Ectodermal cell (in vitro differentiated cells): ENCODE results near the gene EML2.
"Not testable (repeated sequence)": the region's sequence is repeated elsewhere in the genome, so short reads cannot be mapped to it uniquely, and the experiment has no call there.

Experiments
- H3K27ac ChIP-seq: 2 replicates; pipeline ENCODE4 v1.7.0; 2013; ENCODE audit warnings: mild to moderate bottlenecking, low read depth, low read length; ENCODE audit not compliant: insufficient read depth, poor library complexity, severe bottlenecking
- H3K27me3 ChIP-seq: 2 replicates; pipeline ENCODE4 v1.7.0; 2013; ENCODE audit warnings: mild to moderate bottlenecking, low read length; ENCODE audit not compliant: insufficient read depth, control insufficient read depth, poor library complexity, severe bottlenecking
- H3K36me3 ChIP-seq: one replicate; pipeline ENCODE4 v1.7.0; 2013; ENCODE audit warnings: low read length; ENCODE audit not compliant: control insufficient read depth, insufficient read depth
- H3K4me1 ChIP-seq: one replicate; pipeline ENCODE4 v1.7.0; 2013; ENCODE audit warnings: low read length; ENCODE audit not compliant: control insufficient read depth, insufficient read depth
- H3K4me3 ChIP-seq: 2 replicates; pipeline ENCODE4 v1.7.0; 2013; ENCODE audit warnings: low read depth, low read length, control low read depth; ENCODE audit not compliant: insufficient read depth
- H3K9me3 ChIP-seq: 2 replicates; pipeline ENCODE4 v1.7.0; 2013; ENCODE audit warnings: mild to moderate bottlenecking, low read length, moderate library complexity; ENCODE audit not compliant: control insufficient read depth
- WGBS, 2 experiments: methylation state at CpG; one replicate each; pipeline ENCODE4 v1.1.7; 2013; ENCODE audit warnings: missing lambda C conversion rate in 2 of 2; 5-methylcytosine and 5-hydroxymethylcytosine counted together

Gene EML2

GRCh38 chr19:45616704-45617017 is 22.5 kb downstream of the EML2 start:
- H3K4me1 ChIP-seq: no peaks in the 10 kb centered on the region
- H3K36me3 ChIP-seq: no peaks in the 10 kb centered on the region
- peak overlapping the region; percentile 58 for H3K27ac ChIP-seq
- no peaks in the 10 kb centered on the region for H3K27me3 ChIP-seq
- peak overlapping the region; percentile 34 for H3K4me3 ChIP-seq
- WGBS, 2 experiments: 71 to 73% methylated on average over 10 of the region's 10 CpGs
- H3K9me3 ChIP-seq: no peaks in the 10 kb centered on the region

- Histone ChIP-seq H3K4me1 (no peaks in the 10 kb centered on the region), H3K27me3 (no peaks in the 10 kb centered on the region), H3K4me3 (peak overlapping the region; percentile 34), H3K36me3 (no peaks in the 10 kb centered on the region), H3K9me3 (no peaks in the 10 kb centered on the region), H3K27ac (peak overlapping the region; percentile 75)
- 27 to 34% methylated on average over 37 of the region's 37 CpGs for WGBS, 2 experiments
Measured at GRCh38 chr19:45615795-45616703, 23.1 kb downstream of the EML2 start.

- 88 to 92% methylated on average over 9 of the region's 9 CpGs for WGBS, 2 experiments
- H3K27ac ChIP-seq, H3K4me1 ChIP-seq, H3K27me3 ChIP-seq, H3K36me3 ChIP-seq, H3K4me3 ChIP-seq, H3K9me3 ChIP-seq: not testable (repeated sequence)
Measured at GRCh38 chr19:45615056-45615455, 24.1 kb downstream of the EML2 start.

GRCh38 chr19:45613926-45614725 is 25.1 kb downstream of the EML2 start:
- no peaks in the 10 kb centered on the region for H3K4me1 ChIP-seq
- H3K27me3 ChIP-seq: no peaks in the 10 kb centered on the region
- H3K27ac ChIP-seq: no peak overlapping the region
- H3K36me3 ChIP-seq: peaks cover 5% of the 10 kb centered on the region
- no peaks in the 10 kb centered on the region for H3K9me3 ChIP-seq
- 92 to 96% methylated on average over 10 of the region's 10 CpGs for WGBS, 2 experiments
- H3K4me3 ChIP-seq: no peak overlapping the region

GRCh38 chr19:45608948-45609347 is 30.2 kb downstream of the EML2 start:
- no peaks in the 10 kb centered on the region for H3K27me3 ChIP-seq
- H3K27ac ChIP-seq: no peak overlapping the region
- WGBS, 2 experiments: 93 to 96% methylated on average over 6 of the region's 6 CpGs
- H3K4me1 ChIP-seq: no peaks in the 10 kb centered on the region
- H3K9me3 ChIP-seq: no peaks in the 10 kb centered on the region
- peaks cover 5% of the 10 kb centered on the region for H3K36me3 ChIP-seq
- no peak overlapping the region for H3K4me3 ChIP-seq

GRCh38 chr19:45607071-45608029 is 31.8 kb downstream of the EML2 start:
- 15 to 18% methylated on average over 28 of the region's 28 CpGs for WGBS, 2 experiments
- peaks cover 6% of the 10 kb centered on the region for H3K27me3 ChIP-seq
- H3K27ac ChIP-seq: no peak overlapping the region
- H3K9me3 ChIP-seq: no peaks in the 10 kb centered on the region
- no peaks in the 10 kb centered on the region for H3K4me1 ChIP-seq
- peak overlapping the region; percentile 10 for H3K4me3 ChIP-seq
- H3K36me3 ChIP-seq: peaks cover 5% of the 10 kb centered on the region

- Histone ChIP-seq H3K27ac (no peak within 1 kb of the TSS), H3K4me3 (no peak within 1 kb of the TSS), H3K36me3 (no peaks in the 10 kb centered on the region), H3K9me3 (no peaks in the 10 kb centered on the region), H3K27me3 (peaks cover 59% of the 10 kb centered on the region), H3K4me1 (peaks cover 9% of the 10 kb centered on the region)
- 4 to 5% methylated on average over 52 of the region's 52 CpGs for WGBS, 2 experiments
Measured at GRCh38 chr19:45601524-45602374, 37.4 kb downstream of the EML2 start, which contains the start of gene GPR4. GPR4 (minus strand) TSS chr19:45602212; CDS start chr19:45591866, 10,346 bp downstream.

GRCh38 chr19:45601115-45601514 is 38.1 kb downstream of the EML2 start:
- no peaks in the 10 kb centered on the region for H3K36me3 ChIP-seq
- peaks cover 59% of the 10 kb centered on the region for H3K27me3 ChIP-seq
- no peak overlapping the region for H3K4me3 ChIP-seq
- H3K9me3 ChIP-seq: no peaks in the 10 kb centered on the region
- H3K27ac ChIP-seq: no peak overlapping the region
- peaks cover 9% of the 10 kb centered on the region for H3K4me1 ChIP-seq
- WGBS, 2 experiments: 34 to 46% methylated on average over 8 to 10 of the region's 10 CpGs

GRCh38 chr19:45600340-45600885 is 38.8 kb downstream of the EML2 start:
- H3K36me3 ChIP-seq: no peaks in the 10 kb centered on the region
- WGBS, 2 experiments: 61 to 62% methylated on average over 5 of the region's 5 CpGs
- no peaks in the 10 kb centered on the region for H3K9me3 ChIP-seq
- peaks cover 59% of the 10 kb centered on the region for H3K27me3 ChIP-seq
- no peak overlapping the region for H3K4me3 ChIP-seq
- no peak overlapping the region for H3K27ac ChIP-seq
- peaks cover 9% of the 10 kb centered on the region for H3K4me1 ChIP-seq
